ENCODE data around the gene SLC43A2.

- TF ChIP-seq CHD2 (IDR thresholded peaks at IDR 0.05; ENCODE audit: low read length, partially characterized antibody) (no peak), CTCF (IDR thresholded peaks at IDR 0.05) (peak; percentile 67), POLR2AphosphoS5 (IDR thresholded peaks at IDR 0.05; ENCODE audit: low read depth, low read length) (no peak), EP300 (IDR thresholded peaks at IDR 0.05; ENCODE audit: borderline replicate concordance in 1 of 2, low read depth in 1 of 2, low read length in 1 of 2) (no peak)
Observed at GRCh38 chr17:1648173-1648962, 19.7 kb upstream of the SLC43A2 start.

Data from SK-N-SH (cell line).